Measurements from ENCODE around the gene TMEM179B.
"Not testable (repeated sequence)": the region's sequence is repeated elsewhere in the genome, so short reads cannot be mapped to it uniquely, and the experiment has no call there.

Gene TMEM179B, protein sequence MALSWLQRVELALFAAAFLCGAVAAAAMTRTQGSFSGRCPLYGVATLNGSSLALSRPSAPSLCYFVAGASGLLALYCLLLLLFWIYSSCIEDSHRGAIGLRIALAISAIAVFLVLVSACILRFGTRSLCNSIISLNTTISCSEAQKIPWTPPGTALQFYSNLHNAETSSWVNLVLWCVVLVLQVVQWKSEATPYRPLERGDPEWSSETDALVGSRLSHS

DNA sequence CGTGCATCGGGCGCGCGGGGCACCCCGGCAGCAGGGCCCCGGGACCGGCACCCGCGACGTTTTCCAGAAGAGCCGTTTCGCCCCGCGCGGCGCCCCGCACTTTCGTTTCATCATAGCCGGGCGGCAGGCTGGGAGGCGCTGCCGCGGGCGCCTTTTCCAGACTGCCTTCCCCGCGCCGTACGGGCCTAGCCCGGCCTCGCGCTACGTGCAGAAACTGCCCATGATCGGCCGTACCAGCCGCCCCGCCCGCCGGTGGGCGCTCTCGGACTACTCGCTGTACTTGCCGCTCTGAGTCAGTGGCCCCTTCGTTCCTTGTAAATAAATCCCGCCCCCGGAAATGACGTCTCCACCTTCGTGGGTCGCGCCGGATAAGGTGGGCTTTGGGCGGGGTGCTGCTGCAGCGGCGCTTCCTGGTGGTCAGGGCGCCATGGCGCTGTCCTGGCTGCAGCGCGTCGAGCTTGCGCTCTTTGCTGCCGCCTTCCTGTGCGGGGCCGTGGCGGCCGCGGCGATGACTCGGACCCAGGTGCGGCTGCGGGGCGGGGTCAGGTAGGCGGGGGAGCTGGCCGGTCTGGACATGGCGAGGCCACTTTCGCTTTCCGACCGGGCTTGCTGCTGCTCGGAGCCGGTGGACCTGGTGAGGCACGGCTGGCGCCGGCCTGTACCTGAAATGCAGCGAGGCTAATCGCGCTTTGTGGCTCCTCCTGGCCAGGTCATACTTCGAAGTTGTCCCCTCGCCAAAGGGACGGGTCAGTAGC is at the start of gene TMEM179B:
TSS of gene TMEM179B (plus strand) at position 398 of the 755 bp plus-strand sequence. CDS start at position 428, 30 bp downstream.
- peak; percentile 99 for DNase-seq
- TF ChIP-seq GATA1 (IDR thresholded peaks at IDR 0.05; ENCODE audit: low read depth, low read length) (no peak), POLR2A (IDR thresholded peaks at IDR 0.05; ENCODE audit: low read length) (peak; percentile 97)

DNA sequence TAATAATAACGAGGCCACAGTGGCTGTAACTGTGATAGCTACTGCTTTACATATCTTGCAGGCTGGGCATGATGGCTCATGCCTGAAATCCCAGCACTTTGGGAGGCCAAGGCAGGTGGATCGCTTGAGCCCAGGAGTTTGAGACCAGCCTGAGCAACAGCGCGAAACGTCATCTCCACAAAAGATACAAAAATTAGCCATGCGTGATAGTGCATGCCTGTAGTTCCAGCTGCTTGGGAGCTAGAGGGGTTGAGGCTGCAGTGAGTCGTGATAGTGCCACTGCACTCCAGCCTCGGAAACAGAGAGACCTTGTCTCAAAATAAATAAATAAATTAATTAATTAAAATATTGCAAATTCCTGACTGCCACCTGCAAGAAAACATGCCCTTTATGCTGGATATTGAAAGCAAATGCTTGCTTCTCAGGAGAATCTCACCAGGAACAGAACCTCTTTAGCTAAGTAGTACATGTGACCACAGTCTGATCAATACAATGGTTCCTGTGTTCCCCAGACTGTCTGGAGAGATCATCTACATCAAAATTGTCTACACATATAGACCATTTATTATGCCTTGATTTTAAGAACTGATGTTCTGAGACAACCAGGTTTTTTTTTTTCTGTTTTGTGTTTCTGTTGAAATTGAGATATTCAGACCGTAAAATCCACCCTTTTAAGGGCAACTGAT is 39.6 kb upstream of the TMEM179B start:
- TF ChIP-seq POLR2A (IDR thresholded peaks at IDR 0.05; ENCODE audit: low read length) (no peak), GATA1 (IDR thresholded peaks at IDR 0.05; ENCODE audit: low read depth, low read length) (no peak)
- DNase-seq, result no peak

DNA sequence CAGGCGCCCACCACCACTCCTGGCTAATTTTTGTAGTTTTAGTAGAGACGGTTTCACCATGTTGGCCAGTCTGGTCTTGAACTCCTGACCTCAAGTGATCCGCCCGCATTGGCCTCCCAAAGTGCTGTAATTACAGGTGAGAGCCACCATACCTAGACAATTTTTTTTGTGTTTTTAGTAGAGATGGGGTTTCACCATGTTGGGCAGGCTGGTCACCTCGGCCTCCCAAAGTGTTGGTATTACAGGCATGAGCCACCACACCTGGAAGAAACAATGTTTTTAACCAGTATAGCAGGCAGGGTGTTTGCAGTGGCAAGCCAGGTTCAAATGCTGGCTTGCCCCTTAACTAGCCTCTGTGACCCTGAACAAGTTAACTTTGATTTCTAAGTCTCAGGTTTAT is 37.3 kb upstream of the TMEM179B start:
- not testable (repeated sequence) for DNase-seq

DNA sequence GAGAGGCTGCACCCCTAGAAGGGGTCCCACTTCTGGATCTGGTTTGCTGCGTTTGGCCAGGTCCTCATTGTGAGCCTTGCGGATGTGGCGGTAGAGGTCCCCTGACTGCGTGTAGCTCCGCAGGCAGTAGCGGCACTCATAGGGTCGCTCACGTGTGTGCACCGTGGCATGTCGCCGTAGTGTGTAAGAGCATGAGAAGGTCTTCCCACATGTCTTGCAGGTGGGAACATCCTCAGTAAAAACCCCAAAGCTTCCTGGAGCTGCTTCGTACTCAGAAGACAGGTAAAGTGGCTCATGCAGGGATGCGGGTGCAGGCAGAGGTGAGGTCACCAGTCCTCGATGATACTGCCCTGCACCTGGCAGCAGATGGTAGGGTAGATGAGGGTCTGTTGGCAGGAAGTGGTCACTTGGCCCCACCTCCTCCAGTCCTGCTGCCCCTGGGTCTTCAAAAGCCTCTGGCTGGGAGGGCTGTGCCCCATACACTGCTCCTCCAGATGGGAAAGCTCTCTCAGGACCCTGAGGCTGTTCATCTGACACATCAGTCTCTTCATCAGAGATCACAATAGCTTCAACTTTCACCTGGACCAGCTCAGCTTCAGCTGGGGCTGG is 34.9 kb upstream of the TMEM179B start:
- DNase-seq, result no peak
- TF ChIP-seq POLR2A (IDR thresholded peaks at IDR 0.05; ENCODE audit: low read length) (no peak), GATA1 (IDR thresholded peaks at IDR 0.05; ENCODE audit: low read depth, low read length) (no peak)

DNA sequence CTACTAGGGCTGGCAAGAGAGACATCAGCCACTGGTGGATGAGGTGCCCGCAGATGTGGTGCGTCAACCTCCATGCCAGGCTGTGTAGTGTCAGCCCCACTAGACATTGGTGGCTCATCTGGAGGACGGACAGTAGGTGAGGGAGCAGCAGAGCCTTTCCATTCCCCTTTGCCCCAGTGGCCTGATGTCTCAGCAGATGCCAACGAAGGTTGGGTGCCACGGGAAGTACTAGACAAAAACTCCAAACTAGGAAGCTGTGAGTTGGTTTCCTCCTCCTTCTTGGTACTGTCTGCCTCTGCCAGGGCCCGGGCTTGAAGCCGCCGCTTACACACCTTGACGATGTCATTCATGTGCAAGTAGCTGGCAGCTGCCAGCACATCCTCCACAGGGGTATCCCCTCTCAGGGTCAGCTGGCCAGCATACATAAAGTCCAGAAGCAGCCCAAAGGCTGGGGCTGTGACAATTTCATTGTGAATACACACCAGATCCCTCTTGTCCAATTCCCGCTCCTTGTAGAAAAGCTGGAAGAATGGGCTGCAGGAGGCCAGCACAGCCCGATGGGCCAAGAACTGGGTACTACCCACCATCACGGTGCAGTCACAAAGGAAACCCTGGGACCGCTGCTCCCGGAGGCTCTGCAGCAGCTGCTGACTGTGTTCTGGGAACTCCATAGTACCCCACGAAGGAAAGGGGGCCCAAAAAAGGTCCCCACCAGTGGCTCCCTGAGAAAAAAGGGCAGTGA is 34.0 kb upstream of the TMEM179B start:
- DNase-seq, result no peak
- TF ChIP-seq GATA1 (IDR thresholded peaks at IDR 0.05; ENCODE audit: low read depth, low read length) (no peak), POLR2A (IDR thresholded peaks at IDR 0.05; ENCODE audit: low read length) (no peak)

DNA sequence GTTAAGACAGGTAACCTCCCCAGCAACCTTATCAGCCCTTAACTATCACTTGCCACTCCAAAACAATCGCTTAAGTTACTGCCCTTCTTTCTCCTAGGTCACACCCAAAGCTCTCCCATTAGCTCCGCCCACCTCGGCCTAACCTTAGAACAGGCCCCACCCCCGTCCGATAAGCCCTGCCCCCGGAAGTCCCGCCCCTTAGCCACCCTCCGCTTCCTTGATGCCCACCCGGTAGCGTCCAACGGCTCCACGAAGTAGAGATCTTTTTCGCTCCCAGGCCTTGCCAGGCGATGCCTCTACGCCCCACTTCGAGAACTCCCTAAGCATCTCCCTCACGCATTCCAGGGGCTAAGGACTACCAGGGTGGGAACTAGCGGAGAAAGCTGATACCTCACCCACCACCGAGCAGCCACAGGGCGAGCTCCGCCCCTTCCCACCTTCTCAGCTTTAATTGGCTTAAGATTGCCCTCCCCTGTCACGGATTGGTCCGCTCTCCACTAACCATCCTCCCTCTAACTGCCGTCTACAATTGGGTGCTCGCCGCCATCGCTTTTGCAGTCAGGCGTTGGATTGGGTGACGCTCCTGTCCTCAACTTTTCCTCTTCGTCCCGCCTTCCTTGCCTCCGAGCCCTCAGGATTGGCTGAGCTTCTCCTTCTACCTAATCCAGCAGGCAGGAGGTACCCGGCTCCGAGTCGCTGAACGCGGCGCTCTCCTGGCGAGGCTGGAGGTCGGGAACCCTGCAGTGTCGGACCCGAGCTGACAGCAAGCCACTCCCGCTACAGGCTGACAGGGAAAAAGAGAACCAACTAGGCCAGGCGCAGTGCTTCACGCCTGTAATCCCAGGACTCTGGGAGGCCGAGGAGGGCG is 33.2 kb upstream of the TMEM179B start, which contains the start of gene ZBTB3:
TSS of gene ZBTB3 (minus strand) at position 425 of the 868 bp plus-strand sequence. CDS start 496 bp downstream, outside the sequence.
- TF ChIP-seq POLR2A (IDR thresholded peaks at IDR 0.05; ENCODE audit: low read length) (peak; percentile 99), GATA1 (IDR thresholded peaks at IDR 0.05; ENCODE audit: low read depth, low read length) (no peak)
- DNase-seq, result peak; percentile 100

DNA sequence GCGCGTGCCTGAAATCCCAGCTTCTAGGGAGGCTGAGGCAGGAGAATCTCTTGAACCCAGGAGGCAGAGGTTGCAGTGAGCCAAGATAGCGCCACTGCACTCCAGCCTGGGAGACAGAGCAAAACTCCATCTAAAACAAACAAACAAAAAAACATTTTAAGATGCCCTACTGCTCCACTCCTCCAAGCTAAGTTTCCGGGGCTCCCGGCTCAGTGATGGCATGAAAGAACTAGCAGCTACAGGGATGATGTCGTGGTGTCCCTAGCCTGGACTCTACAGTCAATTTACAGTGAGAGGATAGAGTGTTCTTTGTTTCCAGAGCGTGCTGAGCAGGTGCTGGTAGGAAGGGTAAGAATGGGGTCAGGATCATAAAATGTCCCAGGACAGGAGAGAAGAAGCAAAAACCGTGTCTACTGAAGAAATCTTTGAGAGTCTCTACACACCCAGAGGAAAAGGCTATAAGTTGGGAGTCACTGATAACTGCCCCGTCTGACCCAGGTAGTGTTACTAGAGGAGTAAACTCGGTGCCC is 32.1 kb upstream of the TMEM179B start:
- no peak for TF ChIP-seq GATA1 (IDR thresholded peaks at IDR 0.05; ENCODE audit: low read depth, low read length)
- TF ChIP-seq POLR2A (IDR thresholded peaks at IDR 0.05; ENCODE audit: low read length), result no peak
- no peak for DNase-seq

DNA sequence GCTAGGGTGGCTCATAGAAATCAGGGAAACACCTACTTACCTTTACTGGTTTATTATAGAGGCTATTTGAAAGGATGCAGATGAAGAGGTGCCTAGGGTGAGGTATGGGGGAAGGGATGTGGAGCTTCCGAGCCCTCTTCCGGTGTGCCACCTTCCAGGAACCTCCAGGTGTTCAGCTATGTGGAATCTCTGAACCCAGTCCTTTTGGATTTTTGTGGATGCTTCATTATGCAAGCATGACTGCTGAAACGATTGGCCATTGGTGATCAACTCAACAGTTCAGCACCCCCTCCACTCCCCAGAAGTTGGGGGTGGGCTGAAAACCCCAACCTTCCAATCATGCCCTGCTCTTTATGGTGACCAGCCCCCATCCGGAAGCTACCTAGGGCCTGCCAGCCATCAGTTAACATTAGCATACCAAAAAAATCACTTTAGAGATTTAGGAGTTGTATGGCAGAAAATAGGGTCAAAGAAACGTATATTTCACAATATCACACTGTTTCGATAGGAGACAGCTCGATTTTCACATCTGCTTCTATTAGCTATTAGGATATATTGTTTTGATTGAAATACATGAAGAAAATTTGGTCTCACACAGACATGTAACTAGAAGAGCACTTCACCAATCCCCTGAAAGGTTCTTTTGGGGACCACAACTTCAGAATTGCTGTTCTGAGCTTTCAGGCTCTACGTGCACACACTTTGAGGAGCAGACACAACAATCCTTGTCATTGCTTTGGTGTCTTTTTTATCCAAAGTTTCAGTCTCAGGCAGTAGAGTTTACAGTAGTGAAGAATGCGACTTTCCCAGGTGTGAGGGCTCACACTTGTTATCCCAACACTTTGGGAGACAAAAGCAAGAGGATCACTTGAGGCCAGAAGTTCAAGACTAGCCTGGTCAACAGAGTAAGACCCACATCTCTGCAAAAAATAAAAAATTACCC is 29.1 kb upstream of the TMEM179B start:
- TF ChIP-seq GATA1 (IDR thresholded peaks at IDR 0.05; ENCODE audit: low read depth, low read length) (no peak), POLR2A (IDR thresholded peaks at IDR 0.05; ENCODE audit: low read length) (no peak)
- DNase-seq, result no peak

DNA sequence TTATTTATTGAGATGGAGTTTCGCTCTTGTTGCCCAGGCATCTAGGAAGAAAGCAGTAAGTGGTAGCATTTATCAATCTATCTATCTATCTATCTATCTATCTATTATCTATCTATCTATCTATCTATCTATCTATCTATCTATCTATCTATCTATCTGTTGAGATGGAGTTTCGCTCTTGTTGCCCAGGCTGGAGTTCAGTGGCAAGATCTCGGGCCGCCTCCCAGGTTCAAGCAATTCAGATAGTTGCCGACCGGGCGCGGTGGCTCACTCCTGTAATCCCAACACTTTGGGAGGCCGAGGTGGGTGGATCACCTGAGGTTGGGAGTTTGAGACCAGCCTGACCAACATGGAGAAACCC is 26.4 kb upstream of the TMEM179B start:
- DNase-seq, result peak; percentile 39 to 49

DNA sequence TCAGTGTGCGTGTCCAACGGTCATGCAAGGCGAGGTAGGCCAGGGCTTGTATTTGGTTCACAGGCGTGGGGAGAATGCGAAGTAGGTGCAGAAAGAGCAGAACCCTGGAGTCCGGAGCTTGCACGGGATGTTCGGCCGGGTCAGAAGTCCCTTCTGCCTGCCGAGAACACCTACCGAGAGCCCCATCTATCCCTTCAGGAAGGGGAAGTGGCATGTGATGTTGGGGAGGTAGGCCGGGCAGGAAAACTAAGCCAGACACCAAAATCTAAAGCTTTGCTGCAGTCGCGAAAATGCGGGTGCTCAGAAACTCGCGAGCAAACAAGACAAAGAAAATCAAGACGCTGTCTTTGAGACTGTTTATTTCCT is 16.4 kb upstream of the TMEM179B start:
- peak; percentile 70 to 73 for DNase-seq
- TF ChIP-seq GATA1 (IDR thresholded peaks at IDR 0.05; ENCODE audit: low read depth, low read length) (no peak), POLR2A (IDR thresholded peaks at IDR 0.05; ENCODE audit: low read length) (no peak)

DNA sequence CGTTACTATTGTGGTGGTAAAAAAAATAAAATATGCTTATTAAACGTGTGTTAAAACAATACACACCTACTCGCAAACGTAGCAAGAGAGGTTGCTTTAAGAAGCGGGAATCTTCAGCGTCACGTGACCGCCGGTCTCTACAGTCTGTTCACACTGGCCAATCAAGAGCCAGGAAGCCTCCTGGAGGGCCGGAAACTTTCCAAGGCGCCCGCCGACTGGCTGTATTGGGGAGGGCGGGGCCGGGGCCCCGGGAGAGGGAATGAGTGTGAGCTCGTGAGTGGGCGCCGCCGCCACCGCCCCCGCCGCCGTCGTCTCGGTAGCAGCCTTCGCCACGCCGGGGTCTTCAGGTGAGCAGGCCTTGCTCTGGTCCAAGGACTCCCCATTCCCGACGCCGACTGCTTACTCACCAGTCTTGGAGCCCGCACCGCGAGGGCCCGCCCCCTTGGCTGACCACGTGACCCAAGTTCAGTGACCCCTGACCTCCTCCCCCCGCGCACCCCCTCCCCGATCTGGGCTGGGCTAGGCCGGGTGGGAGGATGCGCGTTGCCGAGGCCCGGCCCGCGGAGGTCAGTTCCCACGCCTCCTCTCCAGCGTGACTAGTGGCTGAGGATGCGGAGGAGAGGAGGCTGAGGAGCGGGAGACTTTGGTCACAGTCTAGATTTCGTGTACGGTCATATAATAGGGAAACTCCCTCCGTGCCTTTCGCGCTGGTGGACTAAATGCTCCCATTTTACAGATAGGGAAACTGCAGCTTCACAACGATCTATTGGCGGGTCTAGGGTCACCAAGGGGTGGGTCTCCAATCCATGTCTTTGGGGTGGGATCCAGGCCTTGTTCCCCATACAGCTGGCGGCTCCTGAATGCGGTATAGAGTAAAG is 15.8 kb upstream of the TMEM179B start, which contains the start of gene TAF6L:
TSS of gene TAF6L (plus strand) at position 253 of the 878 bp plus-strand sequence. CDS start 4,388 bp downstream, outside the sequence.
- TF ChIP-seq GATA1 (IDR thresholded peaks at IDR 0.05; ENCODE audit: low read depth, low read length) (no peak), POLR2A (IDR thresholded peaks at IDR 0.05; ENCODE audit: low read length) (peak; percentile 69)
- DNase-seq, result peak; percentile 95 to 96
